Measurements from ENCODE around the gene DGCR2.
"Not testable (repeated sequence)": the region's sequence is repeated elsewhere in the genome, so short reads cannot be mapped to it uniquely, and the experiment has no call there.

DNA sequence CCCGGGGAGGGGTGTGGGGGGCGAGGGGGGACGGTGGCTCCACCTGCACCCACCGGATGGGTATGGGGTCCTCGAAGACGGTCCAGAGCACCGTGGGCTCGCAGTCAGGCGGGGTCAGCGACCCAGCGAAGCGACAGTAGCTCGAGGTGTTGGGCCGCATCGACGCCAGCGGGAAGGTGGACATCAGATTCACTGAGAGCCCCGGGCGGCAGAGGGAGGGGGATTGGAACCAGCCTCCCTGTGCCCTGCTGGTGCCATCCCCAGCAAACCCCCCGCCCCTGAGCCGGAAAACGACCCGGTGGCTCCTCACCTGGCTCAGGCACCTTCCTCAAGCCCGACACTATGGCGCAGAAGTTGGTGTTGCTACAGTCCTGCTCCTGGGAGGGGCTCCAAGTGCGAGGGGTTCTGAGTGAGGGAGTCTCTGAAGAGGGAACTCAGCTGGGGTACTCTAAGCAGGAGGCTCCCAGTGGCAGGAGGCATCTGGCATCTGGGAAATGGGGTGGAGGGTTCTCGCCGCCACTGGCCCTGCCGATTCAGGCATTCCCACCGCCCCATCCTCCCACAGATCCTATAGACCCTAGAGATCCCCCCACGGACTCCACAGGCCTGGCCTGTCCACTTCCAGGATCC, 89.9 kb downstream of the DGCR2 start:
- TF ChIP-seq EZH2 (IDR thresholded peaks at IDR 0.05; ENCODE audit: low read length, missing control alignments) = not testable (repeated sequence)
- TF ChIP-seq, protein P1, sequence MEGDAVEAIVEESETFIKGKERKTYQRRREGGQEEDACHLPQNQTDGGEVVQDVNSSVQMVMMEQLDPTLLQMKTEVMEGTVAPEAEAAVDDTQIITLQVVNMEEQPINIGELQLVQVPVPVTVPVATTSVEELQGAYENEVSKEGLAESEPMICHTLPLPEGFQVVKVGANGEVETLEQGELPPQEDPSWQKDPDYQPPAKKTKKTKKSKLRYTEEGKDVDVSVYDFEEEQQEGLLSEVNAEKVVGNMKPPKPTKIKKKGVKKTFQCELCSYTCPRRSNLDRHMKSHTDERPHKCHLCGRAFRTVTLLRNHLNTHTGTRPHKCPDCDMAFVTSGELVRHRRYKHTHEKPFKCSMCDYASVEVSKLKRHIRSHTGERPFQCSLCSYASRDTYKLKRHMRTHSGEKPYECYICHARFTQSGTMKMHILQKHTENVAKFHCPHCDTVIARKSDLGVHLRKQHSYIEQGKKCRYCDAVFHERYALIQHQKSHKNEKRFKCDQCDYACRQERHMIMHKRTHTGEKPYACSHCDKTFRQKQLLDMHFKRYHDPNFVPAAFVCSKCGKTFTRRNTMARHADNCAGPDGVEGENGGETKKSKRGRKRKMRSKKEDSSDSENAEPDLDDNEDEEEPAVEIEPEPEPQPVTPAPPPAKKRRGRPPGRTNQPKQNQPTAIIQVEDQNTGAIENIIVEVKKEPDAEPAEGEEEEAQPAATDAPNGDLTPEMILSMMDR (conservative IDR thresholded peaks at IDR 0.05 in 1 of 2, IDR thresholded peaks at IDR 0.05 in 1 of 2; ENCODE audit: low read depth in 1 of 2, low read length in 2 of 2) = not testable (repeated sequence)
